Colonic mucosa (tissue), 4 donors: Measurements from ENCODE around the gene EDEM2. TPM values are rescaled to one million over a fixed set of nuclear protein-coding genes. Genes with fewer than 3 reads are reported as not detected.
"Not testable (repeated sequence)": the region's sequence is repeated elsewhere in the genome, so short reads cannot be mapped to it uniquely, and the experiment has no call there.

Experiments
- DNase-seq: peaks from one replicate; pipeline ENCODE4 v3.0.0-alpha.2; 2020
- H3K27ac ChIP-seq: fragments of 200-600 bp; one replicate; pipeline ENCODE4 v1.8.0; 2021
- H3K27me3 ChIP-seq: fragments of 200-600 bp; one replicate; pipeline ENCODE4 v1.8.0; 2021
- H3K36me3 ChIP-seq: fragments of 200-600 bp; one replicate; pipeline ENCODE4 v1.8.0; 2021
- H3K4me1 ChIP-seq: fragments of 200-600 bp; one replicate; pipeline ENCODE4 v1.8.0; 2021; ENCODE audit warnings: mild to moderate bottlenecking
- H3K4me3 ChIP-seq: fragments of 200-600 bp; one replicate; pipeline ENCODE4 v1.8.0; 2021
- H3K9ac ChIP-seq, 2 donors: one replicate each; pipeline ENCODE4 v1.7.0; 2013; ENCODE audit warnings: control low read depth in 2 of 2, low read depth in 2 of 2, low read length in 2 of 2
- H3K9me3 ChIP-seq: fragments of 200-600 bp; one replicate; pipeline ENCODE4 v1.8.0; 2021
- intact Hi-C: fragments of 100-400 bp; cut with DNase I; formaldehyde crosslinking; loops from one replicate; pipeline ENCODE4 v1.14.1; 2022
- total RNA-seq, 2 donors: library from RNA; stranded (reverse); fragmentation: NEBNext Ultra II Directional in 1 of 2; extraction: Animal tissue kit (Norgen Biotek cat#: 25700) in 1 of 2; gene quantifications; one replicate each; pipeline ENCODE4 v1.2.1, GENCODE V29; 2021
- TF ChIP-seq, protein P1 (sequence below): fragments of 200-600 bp; IDR thresholded peaks from one replicate; pipeline ENCODE4 v1.8.0; 2022; ENCODE audit warnings: antibody characterized with exemption, mild to moderate bottlenecking
- donor health status: healthy.
- donor health status: DM: no; HTN: no; CAD: no.
- donor health status: DM: no; HTN: no; CAD: no.

EDEM2 gene, protein sequence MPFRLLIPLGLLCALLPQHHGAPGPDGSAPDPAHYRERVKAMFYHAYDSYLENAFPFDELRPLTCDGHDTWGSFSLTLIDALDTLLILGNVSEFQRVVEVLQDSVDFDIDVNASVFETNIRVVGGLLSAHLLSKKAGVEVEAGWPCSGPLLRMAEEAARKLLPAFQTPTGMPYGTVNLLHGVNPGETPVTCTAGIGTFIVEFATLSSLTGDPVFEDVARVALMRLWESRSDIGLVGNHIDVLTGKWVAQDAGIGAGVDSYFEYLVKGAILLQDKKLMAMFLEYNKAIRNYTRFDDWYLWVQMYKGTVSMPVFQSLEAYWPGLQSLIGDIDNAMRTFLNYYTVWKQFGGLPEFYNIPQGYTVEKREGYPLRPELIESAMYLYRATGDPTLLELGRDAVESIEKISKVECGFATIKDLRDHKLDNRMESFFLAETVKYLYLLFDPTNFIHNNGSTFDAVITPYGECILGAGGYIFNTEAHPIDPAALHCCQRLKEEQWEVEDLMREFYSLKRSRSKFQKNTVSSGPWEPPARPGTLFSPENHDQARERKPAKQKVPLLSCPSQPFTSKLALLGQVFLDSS
- total RNA-seq, result 10 to 100 TPM; 28.0 to 36.0 TPM

GRCh38 chr20:35146920-35147574 lies at the start of gene EDEM2:
EDEM2 (minus strand) TSS chr20:35147336; CDS start chr20:35147258, 78 bp downstream.
- peaks cover 8% of the 10 kb centered on the region for H3K4me1 ChIP-seq
- peak within 1 kb of the TSS; percentile 90 for H3K27ac ChIP-seq
- DNase-seq, result peak; percentile 96
- peak within 1 kb of the TSS; percentile 85 to 87 for H3K9ac ChIP-seq
- H3K9me3 ChIP-seq, result no peaks in the 10 kb centered on the region
- intact Hi-C loops, result loop anchor here (5.0 kb wide), 1 partner anchor 125 kb away; no protein-coding TSS in a partner anchor
- H3K27me3 ChIP-seq, result no peaks in the 10 kb centered on the region
- TF ChIP-seq, protein P1, sequence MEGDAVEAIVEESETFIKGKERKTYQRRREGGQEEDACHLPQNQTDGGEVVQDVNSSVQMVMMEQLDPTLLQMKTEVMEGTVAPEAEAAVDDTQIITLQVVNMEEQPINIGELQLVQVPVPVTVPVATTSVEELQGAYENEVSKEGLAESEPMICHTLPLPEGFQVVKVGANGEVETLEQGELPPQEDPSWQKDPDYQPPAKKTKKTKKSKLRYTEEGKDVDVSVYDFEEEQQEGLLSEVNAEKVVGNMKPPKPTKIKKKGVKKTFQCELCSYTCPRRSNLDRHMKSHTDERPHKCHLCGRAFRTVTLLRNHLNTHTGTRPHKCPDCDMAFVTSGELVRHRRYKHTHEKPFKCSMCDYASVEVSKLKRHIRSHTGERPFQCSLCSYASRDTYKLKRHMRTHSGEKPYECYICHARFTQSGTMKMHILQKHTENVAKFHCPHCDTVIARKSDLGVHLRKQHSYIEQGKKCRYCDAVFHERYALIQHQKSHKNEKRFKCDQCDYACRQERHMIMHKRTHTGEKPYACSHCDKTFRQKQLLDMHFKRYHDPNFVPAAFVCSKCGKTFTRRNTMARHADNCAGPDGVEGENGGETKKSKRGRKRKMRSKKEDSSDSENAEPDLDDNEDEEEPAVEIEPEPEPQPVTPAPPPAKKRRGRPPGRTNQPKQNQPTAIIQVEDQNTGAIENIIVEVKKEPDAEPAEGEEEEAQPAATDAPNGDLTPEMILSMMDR, result no peak
- peak within 1 kb of the TSS; percentile 66 for H3K4me3 ChIP-seq
- H3K36me3 ChIP-seq, result no peaks in the 10 kb centered on the region

DNA sequence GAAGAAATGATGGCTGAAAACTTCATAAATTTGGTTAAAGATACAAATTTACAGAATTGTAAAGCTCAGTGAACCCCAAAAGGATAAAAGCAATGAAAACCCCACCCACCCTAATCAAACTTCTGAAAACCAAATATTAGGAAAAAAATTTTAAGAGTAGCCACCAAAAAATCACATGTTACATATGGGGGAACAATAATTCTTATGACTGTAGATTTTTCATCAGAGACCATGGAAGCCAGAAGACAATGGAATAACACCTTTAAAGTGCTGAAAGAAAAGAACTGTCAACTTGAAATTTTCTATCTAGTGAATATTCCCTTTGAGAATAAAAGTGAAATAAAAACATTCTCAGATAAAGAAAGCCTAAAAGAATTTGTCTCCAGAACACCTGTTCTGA lies 49.2 kb upstream of the EDEM2 start:
- Histone ChIP-seq H3K9me3 (no peaks in the 10 kb centered on the region), H3K27ac (no peak overlapping the region)
- TF ChIP-seq, protein P1, result no peak

GRCh38 chr20:35193031-35193791 lies 46.1 kb upstream of the EDEM2 start:
- H3K9me3 ChIP-seq, H3K4me1 ChIP-seq, H3K9ac ChIP-seq, H3K27ac ChIP-seq, H3K27me3 ChIP-seq, DNase-seq, intact Hi-C loops, H3K4me3 ChIP-seq, H3K36me3 ChIP-seq: not testable (repeated sequence)

More for the DNA sequence above, 49.2 kb upstream of the EDEM2 start:
- intact Hi-C loops, result no loop called here
- Histone ChIP-seq H3K4me3 (no peak overlapping the region), H3K4me1 (no peaks in the 10 kb centered on the region), H3K36me3 (no peaks in the 10 kb centered on the region), H3K27me3 (no peaks in the 10 kb centered on the region), H3K9ac (no peak overlapping the region)
- no peak for DNase-seq

- no peaks in the 10 kb centered on the region for H3K4me1 ChIP-seq
- no peaks in the 10 kb centered on the region for H3K9me3 ChIP-seq
- H3K27ac ChIP-seq, result no peak overlapping the region
- H3K27me3 ChIP-seq, result no peaks in the 10 kb centered on the region
- H3K36me3 ChIP-seq, result no peaks in the 10 kb centered on the region
- H3K9ac ChIP-seq, result no peak overlapping the region
- intact Hi-C loops, result no loop called here
- H3K4me3 ChIP-seq, result no peak overlapping the region
- TF ChIP-seq, protein P1, result no peak
- DNase-seq, result no peak
Measured at GRCh38 chr20:35192118-35192872, 45.2 kb upstream of the EDEM2 start.

- Histone ChIP-seq H3K4me1 (no peaks in the 10 kb centered on the region), H3K4me3 (no peak overlapping the region), H3K9me3 (no peaks in the 10 kb centered on the region), H3K9ac (no peak overlapping the region), H3K27ac (no peak overlapping the region), H3K36me3 (no peaks in the 10 kb centered on the region), H3K27me3 (no peaks in the 10 kb centered on the region)
- TF ChIP-seq, protein P1, result no peak
- intact Hi-C loops, result no loop called here
- no peak for DNase-seq
Measured at GRCh38 chr20:35191419-35192117, 44.4 kb upstream of the EDEM2 start.
